Measurements from ENCODE around the gene CSF3R.

The CSF3R gene

GRCh38 chr1:36419569-36419968 is 63.1 kb downstream of the CSF3R start:
- H3K27me3 ChIP-seq (replicated peaks; ENCODE audit: control insufficient read depth, insufficient read depth, low read length): no peaks in the 10 kb centered on the region
- no peak overlapping the region for H3K4me3 ChIP-seq (replicated peaks; ENCODE audit: low read depth, low read length)
- no peaks in the 10 kb centered on the region for H3K36me3 ChIP-seq (ENCODE audit: control insufficient read depth, insufficient read depth, low read length)
- TF ChIP-seq CTCF (IDR thresholded peaks at IDR 0.05; ENCODE audit: insufficient read depth, low read length, poor library complexity, severe bottlenecking): no peak
- no peak for DNase-seq (ENCODE audit: extremely low read depth, insufficient read length)

GRCh38 chr1:36419140-36419539 is 63.6 kb downstream of the CSF3R start:
- no peak for TF ChIP-seq CTCF (IDR thresholded peaks at IDR 0.05; ENCODE audit: insufficient read depth, low read length, poor library complexity, severe bottlenecking)
- Histone ChIP-seq H3K36me3 (ENCODE audit: control insufficient read depth, insufficient read depth, low read length) (no peaks in the 10 kb centered on the region), H3K27me3 (replicated peaks; ENCODE audit: control insufficient read depth, insufficient read depth, low read length) (no peaks in the 10 kb centered on the region), H3K4me3 (replicated peaks; ENCODE audit: low read depth, low read length) (no peak overlapping the region)
- DNase-seq (ENCODE audit: extremely low read depth, insufficient read length): no peak

- H3K4me3 ChIP-seq (replicated peaks; ENCODE audit: low read depth, low read length): no peak overlapping the region
- no peak for DNase-seq (ENCODE audit: extremely low read depth, insufficient read length)
- H3K36me3 ChIP-seq (ENCODE audit: control insufficient read depth, insufficient read depth, low read length): no peaks in the 10 kb centered on the region
- TF ChIP-seq CTCF (IDR thresholded peaks at IDR 0.05; ENCODE audit: insufficient read depth, low read length, poor library complexity, severe bottlenecking): no peak
- H3K27me3 ChIP-seq (replicated peaks; ENCODE audit: control insufficient read depth, insufficient read depth, low read length): no peaks in the 10 kb centered on the region
Measured at GRCh38 chr1:36417931-36418330, 64.8 kb downstream of the CSF3R start.
